ENCODE results near the gene ZBTB40.

ZBTB40 gene

GRCh38 chr1:22485431-22485830 lies 33.8 kb downstream of the ZBTB40 start:
- H3K79me2 ChIP-seq (ENCODE audit: insufficient read depth, low read length): peaks cover 26% of the 10 kb centered on the region
- H3K4me2 ChIP-seq (ENCODE audit: low read depth, low read length, poor library complexity, severe bottlenecking): no peak overlapping the region

GRCh38 chr1:22487781-22488180 lies 36.1 kb downstream of the ZBTB40 start:
- H3K9me3 ChIP-seq (ENCODE audit: insufficient read depth, low read depth, low read length): no peaks in the 10 kb centered on the region
- H3K4me2 ChIP-seq (ENCODE audit: low read depth, low read length, poor library complexity, severe bottlenecking): no peak overlapping the region
- H3K9me2 ChIP-seq (replicated peaks; ENCODE audit: low read depth, low read length): no peaks in the 10 kb centered on the region
- no peaks in the 10 kb centered on the region for H3K27me3 ChIP-seq (ENCODE audit: insufficient read depth, low read length, poor library complexity, severe bottlenecking)
- no peak overlapping the region for H3K9ac ChIP-seq (ENCODE audit: low read depth, low read length, poor library complexity, severe bottlenecking)
- H2AFZ ChIP-seq (ENCODE audit: low read length): no peak overlapping the region
- H3K79me2 ChIP-seq (ENCODE audit: insufficient read depth, low read length): peaks cover 26% of the 10 kb centered on the region
- H4K20me1 ChIP-seq (ENCODE audit: insufficient read depth, low read length, poor library complexity, severe bottlenecking): no peaks in the 10 kb centered on the region
- no peaks in the 10 kb centered on the region for H3F3A ChIP-seq (ENCODE audit: low read depth)
- H3K4me1 ChIP-seq (ENCODE audit: insufficient read depth, low read length, poor library complexity, severe bottlenecking): peaks cover 6% of the 10 kb centered on the region
- no peak for TF ChIP-seq EZH2phosphoT487 (IDR thresholded peaks at IDR 0.05; ENCODE audit: borderline replicate concordance)
- TF ChIP-seq, protein P1, sequence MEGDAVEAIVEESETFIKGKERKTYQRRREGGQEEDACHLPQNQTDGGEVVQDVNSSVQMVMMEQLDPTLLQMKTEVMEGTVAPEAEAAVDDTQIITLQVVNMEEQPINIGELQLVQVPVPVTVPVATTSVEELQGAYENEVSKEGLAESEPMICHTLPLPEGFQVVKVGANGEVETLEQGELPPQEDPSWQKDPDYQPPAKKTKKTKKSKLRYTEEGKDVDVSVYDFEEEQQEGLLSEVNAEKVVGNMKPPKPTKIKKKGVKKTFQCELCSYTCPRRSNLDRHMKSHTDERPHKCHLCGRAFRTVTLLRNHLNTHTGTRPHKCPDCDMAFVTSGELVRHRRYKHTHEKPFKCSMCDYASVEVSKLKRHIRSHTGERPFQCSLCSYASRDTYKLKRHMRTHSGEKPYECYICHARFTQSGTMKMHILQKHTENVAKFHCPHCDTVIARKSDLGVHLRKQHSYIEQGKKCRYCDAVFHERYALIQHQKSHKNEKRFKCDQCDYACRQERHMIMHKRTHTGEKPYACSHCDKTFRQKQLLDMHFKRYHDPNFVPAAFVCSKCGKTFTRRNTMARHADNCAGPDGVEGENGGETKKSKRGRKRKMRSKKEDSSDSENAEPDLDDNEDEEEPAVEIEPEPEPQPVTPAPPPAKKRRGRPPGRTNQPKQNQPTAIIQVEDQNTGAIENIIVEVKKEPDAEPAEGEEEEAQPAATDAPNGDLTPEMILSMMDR (conservative IDR thresholded peaks at IDR 0.05; ENCODE audit: low read length): no peak
- H3K4me3 ChIP-seq (ENCODE audit: low read length, poor library complexity, severe bottlenecking): no peak overlapping the region
- peaks cover 26% of the 10 kb centered on the region for H3K36me3 ChIP-seq (ENCODE audit: insufficient read depth, low read length)

More at GRCh38 chr1:22485431-22485830, 33.8 kb downstream of the ZBTB40 start:
- Histone ChIP-seq H3K4me3 (ENCODE audit: low read length, poor library complexity, severe bottlenecking) (no peak overlapping the region), H3K9me3 (ENCODE audit: insufficient read depth, low read depth, low read length) (no peaks in the 10 kb centered on the region), H3K9me2 (replicated peaks; ENCODE audit: low read depth, low read length) (no peaks in the 10 kb centered on the region), H3K36me3 (ENCODE audit: insufficient read depth, low read length) (peaks cover 7% of the 10 kb centered on the region; the same call in 1 of the 2 replicates), H3K27me3 (ENCODE audit: insufficient read depth, low read length, poor library complexity, severe bottlenecking) (no peaks in the 10 kb centered on the region), H4K20me1 (ENCODE audit: insufficient read depth, low read length, poor library complexity, severe bottlenecking) (no peaks in the 10 kb centered on the region), H3F3A (ENCODE audit: low read depth) (no peaks in the 10 kb centered on the region), H3K9ac (ENCODE audit: low read depth, low read length, poor library complexity, severe bottlenecking) (no peak overlapping the region), H3K4me1 (ENCODE audit: insufficient read depth, low read length, poor library complexity, severe bottlenecking) (peaks cover 6% of the 10 kb centered on the region), H2AFZ (ENCODE audit: low read length) (no peak overlapping the region)
- TF ChIP-seq, protein P1 (conservative IDR thresholded peaks at IDR 0.05; ENCODE audit: low read length): no peak
- TF ChIP-seq EZH2phosphoT487 (IDR thresholded peaks at IDR 0.05; ENCODE audit: borderline replicate concordance): no peak

- no peaks in the 10 kb centered on the region for H3K9me3 ChIP-seq (ENCODE audit: insufficient read depth, low read depth, low read length)
- no peak overlapping the region for H3K4me3 ChIP-seq (ENCODE audit: low read length, poor library complexity, severe bottlenecking)
- H2AFZ ChIP-seq (ENCODE audit: low read length): no peak overlapping the region
- no peak for TF ChIP-seq EZH2phosphoT487 (IDR thresholded peaks at IDR 0.05; ENCODE audit: borderline replicate concordance)
- TF ChIP-seq, protein P1 (conservative IDR thresholded peaks at IDR 0.05; ENCODE audit: low read length): no peak
- H3K27me3 ChIP-seq (ENCODE audit: insufficient read depth, low read length, poor library complexity, severe bottlenecking): no peaks in the 10 kb centered on the region
- H3K79me2 ChIP-seq (ENCODE audit: insufficient read depth, low read length): peaks cover 26% of the 10 kb centered on the region
- no peaks in the 10 kb centered on the region for H3F3A ChIP-seq (ENCODE audit: low read depth)
- peaks cover 6% of the 10 kb centered on the region for H3K4me1 ChIP-seq (ENCODE audit: insufficient read depth, low read length, poor library complexity, severe bottlenecking)
- H3K36me3 ChIP-seq (ENCODE audit: insufficient read depth, low read length): peaks cover 31% of the 10 kb centered on the region
- no peak overlapping the region for H3K4me2 ChIP-seq (ENCODE audit: low read depth, low read length, poor library complexity, severe bottlenecking)
- H3K9ac ChIP-seq (ENCODE audit: low read depth, low read length, poor library complexity, severe bottlenecking): no peak overlapping the region
- no peaks in the 10 kb centered on the region for H4K20me1 ChIP-seq (ENCODE audit: insufficient read depth, low read length, poor library complexity, severe bottlenecking)
- H3K9me2 ChIP-seq (replicated peaks; ENCODE audit: low read depth, low read length): no peaks in the 10 kb centered on the region
These were observed 36.7 kb downstream of the ZBTB40 start for GRCh38 chr1:22488319-22488718.
